Measurements from ENCODE around the gene SPRR2B.
"Not testable (repeated sequence)": the region's sequence is repeated elsewhere in the genome, so short reads cannot be mapped to it uniquely, and the experiment has no call there.

SPRR2B gene

GRCh38 chr1:153071511-153071910 lies at the start of gene SPRR2B:
SPRR2B (minus strand) TSS chr1:153071611; CDS start chr1:153070839, 772 bp downstream.
- DNase-seq: no peak

GRCh38 chr1:153120945-153121344 lies 49.5 kb upstream of the SPRR2B start:
- DNase-seq: no peak

- no peak for DNase-seq
Measured at GRCh38 chr1:153119491-153119971, 48.1 kb upstream of the SPRR2B start.

GRCh38 chr1:153115264-153115663 lies 43.9 kb upstream of the SPRR2B start:
- DNase-seq: not testable (repeated sequence)

- no peak for DNase-seq
Measured at GRCh38 chr1:153113416-153113815, 42.0 kb upstream of the SPRR2B start, which contains the start of gene SPRR2F. SPRR2F (minus strand) TSS chr1:153113516; CDS start chr1:153112733, 783 bp downstream.

- not testable (repeated sequence) for DNase-seq
Measured at GRCh38 chr1:153112454-153112853, 41.0 kb upstream of the SPRR2B start.

- no peak for DNase-seq
Measured at GRCh38 chr1:153100245-153100644, 28.8 kb upstream of the SPRR2B start.

GRCh38 chr1:153099461-153100045 lies 28.1 kb upstream of the SPRR2B start:
- no peak for DNase-seq

GRCh38 chr1:153095764-153096163 lies 24.4 kb upstream of the SPRR2B start:
- DNase-seq: no peak

GRCh38 chr1:153094426-153094825 lies 23.0 kb upstream of the SPRR2B start, which contains the start of gene SPRR2E:
SPRR2E (minus strand) TSS chr1:153094526; CDS start chr1:153093751, 775 bp downstream.
- DNase-seq: no peak

GRCh38 chr1:153087652-153088051 lies 16.2 kb upstream of the SPRR2B start:
- DNase-seq: no peak

GRCh38 chr1:153081736-153082135 lies 10.3 kb upstream of the SPRR2B start:
- no peak for DNase-seq

GRCh38 chr1:153072806-153073726 lies 1.7 kb upstream of the SPRR2B start:
- no peak for DNase-seq

GRCh38 chr1:153070243-153070642 lies 1.2 kb downstream of the SPRR2B start:
- DNase-seq: no peak

- no peak for DNase-seq
Measured at GRCh38 chr1:153058826-153059784, 12.3 kb downstream of the SPRR2B start.

- no peak for DNase-seq
Measured at GRCh38 chr1:153058154-153058553, 13.3 kb downstream of the SPRR2B start.

GRCh38 chr1:153057375-153057774 lies 14.0 kb downstream of the SPRR2B start, which contains the start of gene SPRR2A:
SPRR2A (minus strand) TSS chr1:153057512; CDS start chr1:153056735, 777 bp downstream.
- DNase-seq: no peak

- DNase-seq: not testable (repeated sequence)
Measured at GRCh38 chr1:153056111-153056510, 15.3 kb downstream of the SPRR2B start.

- no peak for DNase-seq
Measured at GRCh38 chr1:153049211-153049610, 22.2 kb downstream of the SPRR2B start.

- no peak for DNase-seq
Measured at GRCh38 chr1:153040950-153041631, 30.3 kb downstream of the SPRR2B start, which contains the start of gene SPRR2D. SPRR2D (minus strand) TSS chr1:153041120; CDS start chr1:153040346, 774 bp downstream.

GRCh38 chr1:153035211-153035610 lies 36.2 kb downstream of the SPRR2B start:
- DNase-seq: no peak
